Vagina (tissue), 2 donors: ENCODE results near the gene SUPT7L.

ENCODE experiments used
- CTCF ChIP-seq, 3 experiments: fragments of 450-650 bp in 2 of 3; fragments of 200-600 bp in 1 of 3; sonication (generic) in 1 of 3; IDR thresholded peaks; one replicate each; pipeline ENCODE4 v1.5.1; 2017 to 2019; ENCODE audit warnings: antibody characterized with exemption in 3 of 3, mild to moderate bottlenecking in 2 of 3, moderate library complexity in 2 of 3
- POLR2A ChIP-seq, 2 donors: fragments of 450-650 bp; IDR thresholded peaks; one replicate each; pipeline ENCODE4 v1.6.1; 2017; ENCODE audit warnings: antibody characterized with exemption in 2 of 2, mild to moderate bottlenecking in 2 of 2, moderate library complexity in 2 of 2
- POLR2AphosphoS5 ChIP-seq, 2 donors: sonication (generic); formaldehyde crosslinking; IDR thresholded peaks; one replicate each; pipeline ENCODE4 v1.9.0; 2017; ENCODE audit warnings: antibody characterized with exemption in 2 of 2, mild to moderate bottlenecking in 2 of 2, low read depth in 1 of 2; ENCODE audit not compliant: insufficient read depth in 1 of 2

GRCh38 chr2:27705851-27706622 is 42.6 kb upstream of the SUPT7L start:
- TF ChIP-seq POLR2A (IDR thresholded peaks at IDR 0.05) (no peak), CTCF (IDR thresholded peaks at IDR 0.05) (no peak), POLR2AphosphoS5 (IDR thresholded peaks at IDR 0.05; ENCODE audit: insufficient read depth in 1 of 2, low read depth in 1 of 2) (peak; percentile 46 to 93)
